ENCODE results near the gene TM7SF2. TPM values are rescaled to one million over a fixed set of nuclear protein-coding genes. Genes with fewer than 3 reads are reported as not detected.

TM7SF2 gene
- total RNA-seq, 4 donors from 2014 or later = 20.0 to 99.4 (median 53.5) TPM

GRCh38 chr11:65119670-65119995 lies 8.0 kb downstream of the TM7SF2 start:
- no peak for DNase-seq
- intact Hi-C loops (cut with DNase I) = loop anchor here (10.0 kb wide), 2 partner anchors 105 to 205 kb away; partner anchors contain the start of genes ARL2 and ATG2A
- Histone ChIP-seq H3K27me3 (no peaks in the 10 kb centered on the region), H3K4me1 (peaks cover 25 to 38% of the 10 kb centered on the region in 2 donors), H3K9me3 (no peaks in the 10 kb centered on the region), H3K27ac (no peak overlapping the region), H3K4me3 (replicated peaks in 1 of 3) (no peak overlapping the region), H3K36me3 (peaks cover 16 to 22% of the 10 kb centered on the region in 2 donors)
- TF ChIP-seq CTCF (IDR thresholded peaks at IDR 0.05) (no peak), POLR2A (IDR thresholded peaks at IDR 0.05) (no peak)

- no peak for TF ChIP-seq POLR2A (IDR thresholded peaks at IDR 0.05)
- no peak for TF ChIP-seq CTCF (IDR thresholded peaks at IDR 0.05)
- no peaks in the 10 kb centered on the region for H3K9me3 ChIP-seq
- peaks cover 23 to 34% of the 10 kb centered on the region in 2 donors for H3K4me1 ChIP-seq
- DNase-seq = no peak
- H3K36me3 ChIP-seq = peaks cover 27 to 31% of the 10 kb centered on the region in 2 donors
- H3K27me3 ChIP-seq = no peaks in the 10 kb centered on the region
- intact Hi-C loops (cut with DNase I) = no loop called here
- peak overlapping the region in 2 of 3 donors; percentile 58 to 93 for H3K4me3 ChIP-seq (replicated peaks in 1 of 3)
- 84 to 95% methylated on average over 3 of the region's 3 CpGs for WGBS, 2 donors
- peak overlapping the region in 1 of 3 donors; percentile 86 for H3K27ac ChIP-seq
Observed at GRCh38 chr11:65120831-65121230, 9.2 kb downstream of the TM7SF2 start.

GRCh38 chr11:65121447-65121864 lies 9.8 kb downstream of the TM7SF2 start:
- H3K27me3 ChIP-seq = no peaks in the 10 kb centered on the region
- H3K4me1 ChIP-seq = peaks cover 17 to 28% of the 10 kb centered on the region in 2 donors
- intact Hi-C loops (cut with DNase I) = no loop called here
- peak overlapping the region; percentile 58 to 93 (median 76) for H3K4me3 ChIP-seq (replicated peaks in 1 of 3)
- TF ChIP-seq POLR2A (IDR thresholded peaks at IDR 0.05) = no peak
- no peak for TF ChIP-seq CTCF (IDR thresholded peaks at IDR 0.05)
- 1% methylated on average over 21 to 22 of the region's 22 CpGs for WGBS, 2 donors
- DNase-seq = no peak
- peaks cover 34 to 37% of the 10 kb centered on the region in 2 donors for H3K36me3 ChIP-seq
- H3K27ac ChIP-seq = peak overlapping the region; percentile 63 to 86 (median 82)
- no peaks in the 10 kb centered on the region for H3K9me3 ChIP-seq

GRCh38 chr11:65121865-65122696 lies 10.4 kb downstream of the TM7SF2 start, which contains the start of the genes FAU and MRPL49:
TSS of gene FAU (minus strand) at chr11:65122134. CDS start at chr11:65121813, 321 bp downstream.
TSS of gene MRPL49 (plus strand) at chr11:65122321. CDS start at chr11:65122347, 26 bp downstream.
- Histone ChIP-seq H3K4me3 (replicated peaks in 1 of 3) (peak within 1 kb of the TSS; percentile 72 to 93 (median 76)), H3K9me3 (no peaks in the 10 kb centered on the region), H3K4me1 (peaks cover 13 to 24% of the 10 kb centered on the region in 2 donors), H3K36me3 (peaks cover 40 to 44% of the 10 kb centered on the region in 2 donors), H3K27me3 (no peaks in the 10 kb centered on the region), H3K27ac (peak within 1 kb of the TSS; percentile 82 to 89 (median 86))
- 0 to 1% methylated on average over 43 to 60 of the region's 64 CpGs for WGBS, 2 donors
- peak; percentile 100 for DNase-seq
- intact Hi-C loops (cut with DNase I) = no loop called here
- no peak for TF ChIP-seq CTCF (IDR thresholded peaks at IDR 0.05)
- peak; percentile 23 to 97 for TF ChIP-seq POLR2A (IDR thresholded peaks at IDR 0.05)
